Neural progenitor cell (in vitro differentiated cells): ENCODE results near the gene ZBTB25. TPM values are rescaled to one million over a fixed set of nuclear protein-coding genes. Genes with fewer than 3 reads are reported as not detected.

ENCODE experiments used
- DNase-seq: peaks from one replicate; pipeline ENCODE4 v3.0.0-alpha.2; 2016; ENCODE audit warnings: low spot score
- H2AFZ ChIP-seq: fragments of 200-600 bp; sonication (generic); replicated peaks from 2 replicates; pipeline ENCODE4 v1.6.1; 2016; ENCODE audit warnings: antibody characterized with exemption
- H3F3A ChIP-seq: fragments of 200-600 bp; sonication (generic); 2 replicates; pipeline ENCODE4 v1.6.1; 2016; ENCODE audit warnings: antibody characterized with exemption, low read depth
- H3K27ac ChIP-seq: fragments of 200-600 bp; sonication (generic); 2 replicates; pipeline ENCODE4 v1.5.1; 2016; ENCODE audit warnings: mild to moderate bottlenecking
- H3K27me3 ChIP-seq: fragments of 200-600 bp; sonication (generic); 2 replicates; pipeline ENCODE4 v1.6.1; 2016; ENCODE audit warnings: mild to moderate bottlenecking, moderate library complexity
- H3K36me3 ChIP-seq: fragments of 200-600 bp; sonication (generic); 2 replicates; pipeline ENCODE4 v1.5.1; 2016
- H3K4me1 ChIP-seq: fragments of 200-600 bp; sonication (generic); 2 replicates; pipeline ENCODE4 v1.6.1; 2016; ENCODE audit warnings: mixed run types
- H3K4me2 ChIP-seq: fragments of 200-600 bp; sonication (generic); 2 replicates; pipeline ENCODE4 v1.6.1; 2016
- H3K4me3 ChIP-seq: fragments of 200-600 bp; sonication (generic); 2 replicates; pipeline ENCODE4 v1.5.1; 2016
- H3K79me2 ChIP-seq: fragments of 200-600 bp; sonication (generic); 2 replicates; pipeline ENCODE4 v1.6.1; 2016; ENCODE audit warnings: low read depth
- H3K9ac ChIP-seq: fragments of 200-600 bp; sonication (generic); 2 replicates; pipeline ENCODE4 v1.6.1; 2016
- H3K9me3 ChIP-seq: fragments of 200-600 bp; sonication (generic); 2 replicates; pipeline ENCODE4 v1.5.1; 2016; ENCODE audit warnings: low read depth
- H4K20me1 ChIP-seq: fragments of 200-600 bp; sonication (generic); 2 replicates; pipeline ENCODE4 v1.6.1; 2016; ENCODE audit warnings: low read depth
- H3K27ac Mint-ChIP-seq: 3 replicates; pipeline ENCODE4 v1.8.0; 2021; ENCODE audit warnings: mixed read lengths
- H3K27me3 Mint-ChIP-seq: 2 replicates; pipeline ENCODE4 v1.8.0; 2022; ENCODE audit warnings: low read depth, mild to moderate bottlenecking, inconsistent platforms, moderate library complexity, mixed read lengths; ENCODE audit not compliant: insufficient read depth
- H3K36me3 Mint-ChIP-seq: 3 replicates; pipeline ENCODE4 v1.8.0; 2021; ENCODE audit warnings: mixed read lengths
- H3K4me1 Mint-ChIP-seq: 3 replicates; pipeline ENCODE4 v1.8.0; 2021; ENCODE audit warnings: mixed read lengths
- H3K4me3 Mint-ChIP-seq: 3 replicates; pipeline ENCODE4 v1.8.0; 2021; ENCODE audit warnings: mild to moderate bottlenecking, moderate library complexity, mixed read lengths
- H3K9me3 Mint-ChIP-seq: 3 replicates; pipeline ENCODE4 v1.8.0; 2020; ENCODE audit warnings: mixed read lengths
- CTCF ChIP-seq: fragments of 200-600 bp; sonication (generic); IDR thresholded peaks from 2 replicates; pipeline ENCODE4 v1.5.1; 2017; ENCODE audit warnings: antibody characterized with exemption, mild to moderate bottlenecking
- EZH2 ChIP-seq: fragments of 200-600 bp; sonication (generic); IDR thresholded peaks from 2 replicates; pipeline ENCODE4 v1.6.1; 2017; ENCODE audit warnings: antibody characterized with exemption, mild to moderate bottlenecking, moderate library complexity
- EZH2phosphoT487 ChIP-seq: fragments of 200-600 bp; sonication (generic); IDR thresholded peaks from 2 replicates; pipeline ENCODE4 v1.6.1; 2017; ENCODE audit warnings: antibody characterized with exemption
- total RNA-seq: library from RNA; depleted of rRNA; stranded (reverse); fragments of >200 nt; gene quantifications from 2 replicates; pipeline ENCODE4 v1.2.3, GENCODE V29; 2015; ENCODE audit warnings: low replicate concordance

ZBTB25 gene
- total RNA-seq, 1 donor from 2014 or later = 14.3 TPM

- peaks cover 3% of the 10 kb centered on the region for H3K36me3 ChIP-seq
Measured at GRCh38 chr14:64447876-64448670, 55.6 kb downstream of the ZBTB25 start.

GRCh38 chr14:64444984-64445845, 58.4 kb downstream of the ZBTB25 start:
- TF ChIP-seq CTCF (no peak), EZH2 (no peak), EZH2phosphoT487 (no peak)
- Mint-ChIP-seq H3K27ac (peak overlapping the region; percentile 96), H3K36me3 (peaks cover 24% of the 10 kb centered on the region), H3K27me3 (peaks cover 2% of the 10 kb centered on the region), H3K9me3 (no peaks in the 10 kb centered on the region), H3K4me1 (peaks cover 12% of the 10 kb centered on the region), H3K4me3 (no peak overlapping the region)
- H4K20me1 ChIP-seq = no peaks in the 10 kb centered on the region
- H3K4me3 ChIP-seq = no peak overlapping the region
- H3K4me1 ChIP-seq = no peaks in the 10 kb centered on the region
- no peak for DNase-seq
- H3K9me3 ChIP-seq = no peaks in the 10 kb centered on the region
- H3K79me2 ChIP-seq = no peaks in the 10 kb centered on the region
- no peak overlapping the region for H3K4me2 ChIP-seq
- H3F3A ChIP-seq = no peaks in the 10 kb centered on the region
- H3K36me3 ChIP-seq = no peaks in the 10 kb centered on the region
- no peak overlapping the region for H3K9ac ChIP-seq
- H3K27ac ChIP-seq = no peak overlapping the region
- H2AFZ ChIP-seq = no peak overlapping the region
- no peaks in the 10 kb centered on the region for H3K27me3 ChIP-seq

More at GRCh38 chr14:64447876-64448670, 55.6 kb downstream of the ZBTB25 start:
- Histone ChIP-seq H3F3A (no peaks in the 10 kb centered on the region), H3K27ac (no peak overlapping the region), H3K4me1 (no peaks in the 10 kb centered on the region), H3K79me2 (no peaks in the 10 kb centered on the region), H3K4me3 (no peak overlapping the region), H3K27me3 (no peaks in the 10 kb centered on the region), H4K20me1 (no peaks in the 10 kb centered on the region), H3K9ac (no peak overlapping the region), H3K9me3 (no peaks in the 10 kb centered on the region), H2AFZ (no peak overlapping the region), H3K4me2 (no peak overlapping the region)
- Mint-ChIP-seq H3K4me1 (peaks cover 10% of the 10 kb centered on the region), H3K9me3 (no peaks in the 10 kb centered on the region), H3K27ac (no peak overlapping the region), H3K4me3 (no peak overlapping the region), H3K36me3 (peaks cover 23% of the 10 kb centered on the region), H3K27me3 (peaks cover 2% of the 10 kb centered on the region)
- TF ChIP-seq EZH2 = no peak
- TF ChIP-seq CTCF = no peak
- no peak for TF ChIP-seq EZH2phosphoT487
- no peak for DNase-seq

GRCh38 chr14:64444140-64444539, 59.5 kb downstream of the ZBTB25 start:
- no peaks in the 10 kb centered on the region for H3K79me2 ChIP-seq
- no peak overlapping the region for H3K4me3 ChIP-seq
- DNase-seq = no peak
- no peak overlapping the region for H2AFZ ChIP-seq
- no peaks in the 10 kb centered on the region for H3K4me1 ChIP-seq
- TF ChIP-seq CTCF = no peak
- TF ChIP-seq EZH2phosphoT487 = no peak
- no peak for TF ChIP-seq EZH2
- no peaks in the 10 kb centered on the region for H4K20me1 ChIP-seq
- no peak overlapping the region for H3K9ac ChIP-seq
- no peak overlapping the region for H3K4me2 ChIP-seq
- no peaks in the 10 kb centered on the region for H3K9me3 Mint-ChIP-seq
- H3K36me3 ChIP-seq = no peaks in the 10 kb centered on the region
- no peaks in the 10 kb centered on the region for H3K9me3 ChIP-seq
- H3K4me3 Mint-ChIP-seq = no peak overlapping the region
- peaks cover 12% of the 10 kb centered on the region for H3K4me1 Mint-ChIP-seq
- peaks cover 23% of the 10 kb centered on the region for H3K36me3 Mint-ChIP-seq
- no peak overlapping the region for H3K27ac ChIP-seq
- no peaks in the 10 kb centered on the region for H3F3A ChIP-seq
- peak overlapping the region; percentile 28 for H3K27ac Mint-ChIP-seq
- peaks cover 2% of the 10 kb centered on the region for H3K27me3 Mint-ChIP-seq
- no peaks in the 10 kb centered on the region for H3K27me3 ChIP-seq
